Dermis blood vessel endothelial cell (primary cell): ENCODE data around the gene POMT2. TPM values are rescaled to one million over a fixed set of nuclear protein-coding genes. Genes with fewer than 3 reads are reported as not detected.

Source experiments
- DNase-seq: peaks from one replicate; pipeline ENCODE4 v3.0.0; 2010
- total RNA-seq: library from RNA; depleted of rRNA; stranded (reverse); fragments of >200 nt; gene quantifications from 2 replicates; pipeline ENCODE4 v1.2.3, GENCODE V29; 2014

Gene POMT2
- total RNA-seq, 1 donor from 2014 or later = 8.5 TPM

- DNase-seq = no peak
Observed at GRCh38 chr14:77265187-77265515, 55.5 kb downstream of the POMT2 start.

- DNase-seq = no peak
Observed at GRCh38 chr14:77264466-77265186, 56.1 kb downstream of the POMT2 start.

DNA sequence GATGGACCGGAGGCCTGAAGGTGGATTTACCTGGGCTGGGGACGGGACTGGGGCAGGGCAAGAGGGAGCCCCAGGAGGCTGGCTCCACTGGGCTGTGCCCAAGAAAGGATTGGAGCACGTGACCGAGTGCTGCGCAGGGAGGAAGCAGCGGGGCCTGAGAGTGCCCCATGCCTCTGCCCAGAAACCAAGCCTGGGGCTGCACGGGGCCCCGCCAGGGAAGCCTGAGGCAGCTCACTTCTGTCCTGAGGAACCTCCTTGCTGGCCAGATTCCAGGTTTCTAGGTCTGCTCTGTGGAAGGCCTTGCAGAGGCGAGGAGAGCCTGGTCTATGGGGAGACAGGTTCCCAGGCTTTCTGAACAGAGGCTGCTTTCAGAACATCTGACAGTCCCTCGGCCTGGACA lies 60.1 kb downstream of the POMT2 start:
- DNase-seq = no peak

DNA sequence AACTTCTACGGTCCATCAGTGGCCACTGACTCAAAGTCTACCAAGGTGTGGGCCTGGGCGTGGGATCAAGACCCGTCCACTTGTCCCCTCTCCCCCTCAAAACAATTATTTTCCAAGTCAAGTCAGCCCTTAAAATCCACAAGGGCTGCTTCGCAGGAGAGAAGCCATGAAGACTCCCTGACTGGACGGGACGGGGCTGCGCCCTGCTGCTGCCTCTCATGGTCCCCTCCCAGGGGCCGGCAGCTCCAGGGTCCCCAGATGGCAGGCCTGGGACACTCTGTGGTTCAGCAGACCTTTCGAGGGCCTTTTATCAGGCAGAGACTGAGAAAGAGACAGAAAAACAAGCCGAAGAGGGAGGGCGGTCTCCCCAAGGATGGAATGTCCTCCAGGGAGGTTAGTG lies 60.5 kb downstream of the POMT2 start:
- no peak for DNase-seq

DNA sequence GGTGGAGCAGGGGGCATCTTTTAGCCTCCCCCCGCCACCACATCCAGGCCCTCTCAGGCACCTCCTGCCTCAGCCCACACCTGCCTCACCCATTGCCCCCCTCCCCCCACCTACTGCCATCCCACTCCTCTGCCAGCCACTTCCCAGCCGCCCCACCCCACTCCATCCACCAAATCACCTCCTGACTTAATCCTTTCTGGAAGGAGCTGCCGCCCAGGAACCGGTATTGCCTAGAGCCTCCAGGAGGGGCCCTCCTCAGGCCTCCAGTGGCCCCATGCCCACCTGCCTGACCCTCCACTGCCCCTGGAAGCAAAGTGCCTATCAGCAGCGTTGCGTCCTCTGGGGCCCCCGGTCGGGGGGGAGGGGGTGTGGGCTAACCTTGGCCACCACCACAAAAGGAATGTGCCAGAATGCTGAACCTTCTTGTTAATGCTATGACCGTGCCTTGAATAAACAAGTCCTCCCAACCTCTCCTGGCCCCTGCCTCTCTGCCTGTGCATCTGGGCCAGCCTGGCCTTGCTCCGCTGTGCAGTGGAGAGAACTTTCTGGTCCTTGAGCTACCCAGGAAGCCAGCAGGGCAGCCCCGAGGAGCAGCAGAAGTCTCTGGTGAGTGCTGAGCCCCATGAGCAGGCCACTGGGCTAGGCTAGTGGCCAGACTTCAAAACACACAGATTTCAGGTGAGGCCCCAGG lies 61.5 kb downstream of the POMT2 start:
- DNase-seq = no peak

GRCh38 chr14:77258566-77258965 lies 62.1 kb downstream of the POMT2 start:
- DNase-seq = no peak

GRCh38 chr14:77257700-77258099 lies 63.0 kb downstream of the POMT2 start:
- DNase-seq = no peak

DNA sequence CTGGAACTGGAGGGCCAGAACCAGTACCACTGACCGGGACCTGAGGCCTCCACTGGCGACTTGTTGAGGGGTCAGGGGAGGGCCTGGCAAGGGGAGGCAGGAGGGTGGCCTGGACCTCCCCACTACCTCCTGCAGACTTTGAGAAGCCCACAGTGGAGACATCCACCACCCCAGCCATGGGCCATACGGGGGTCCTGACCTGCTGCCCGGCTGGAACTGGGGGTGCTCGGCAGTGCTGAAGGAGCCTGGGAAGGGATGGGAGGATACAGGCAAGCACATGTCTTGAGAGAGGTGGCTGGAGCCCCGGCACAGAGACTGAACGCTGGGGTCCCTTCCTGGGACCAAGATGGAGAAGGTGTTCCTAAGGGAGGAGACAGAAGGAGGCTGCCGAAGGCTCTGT lies 64.0 kb downstream of the POMT2 start:
- DNase-seq = no peak

DNA sequence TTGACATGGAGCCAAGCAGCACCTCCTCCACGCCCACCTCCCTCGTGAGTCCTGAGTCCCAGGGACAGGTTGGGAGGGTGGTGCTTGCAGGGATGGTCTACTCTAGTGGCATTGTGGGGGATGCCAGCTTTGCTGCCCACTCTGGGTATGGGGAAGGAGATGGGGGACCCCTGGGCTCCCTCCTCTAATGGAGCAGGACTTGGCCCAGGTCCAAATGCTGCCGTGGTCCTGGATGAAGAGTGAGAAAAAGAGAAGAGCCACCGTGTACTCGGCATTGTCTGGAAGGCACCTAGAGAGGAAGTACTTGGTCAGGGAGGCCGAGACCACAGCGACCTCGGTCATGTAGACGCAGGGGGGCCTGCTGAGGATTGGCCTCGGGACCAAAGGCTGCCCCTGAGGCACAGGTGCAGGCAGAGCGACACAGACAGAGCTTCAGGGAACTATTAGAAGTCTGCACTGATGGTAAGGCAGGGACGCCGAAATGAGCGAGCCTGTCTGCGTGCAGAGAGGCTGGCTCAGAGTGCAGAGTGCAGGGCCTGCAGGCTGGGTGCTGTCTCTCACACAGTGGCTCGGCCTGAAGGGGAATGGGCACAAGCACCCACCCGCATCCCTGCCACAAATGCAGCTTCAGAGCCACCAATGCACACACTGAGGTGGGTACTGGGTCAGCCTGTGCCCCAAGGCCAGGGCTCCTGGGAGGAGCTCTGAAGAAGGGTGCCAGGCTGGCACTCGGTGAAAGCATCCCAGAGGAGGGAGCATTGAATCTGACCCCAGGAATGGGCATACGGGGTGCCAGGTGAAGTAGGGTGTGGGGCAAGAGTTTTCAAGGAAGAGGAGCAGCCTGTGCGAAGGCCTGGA lies 67.1 kb downstream of the POMT2 start:
- DNase-seq = no peak

DNA sequence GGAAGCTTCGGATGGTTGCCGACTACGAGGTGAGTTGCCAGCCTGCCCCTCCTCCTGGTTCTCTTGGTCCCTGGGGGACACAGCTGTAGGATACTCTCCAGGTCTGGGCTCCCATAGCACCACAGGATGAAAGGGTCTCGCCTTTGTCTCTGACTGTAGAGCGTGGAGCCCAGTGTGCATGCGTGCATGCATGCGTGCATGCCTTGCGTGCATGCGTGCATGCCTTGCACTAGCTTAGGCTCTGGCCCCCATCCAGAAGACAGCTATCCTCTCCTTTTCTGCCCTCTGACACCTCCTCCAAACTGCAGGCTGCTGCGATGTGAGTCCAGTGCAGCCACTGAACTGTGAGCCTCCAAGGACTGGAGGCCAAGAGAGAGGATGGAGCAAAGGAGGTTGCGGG lies 68.8 kb downstream of the POMT2 start:
- DNase-seq = no peak

GRCh38 chr14:77250927-77251326 lies 69.8 kb downstream of the POMT2 start:
- DNase-seq = no peak

GRCh38 chr14:77249286-77249685 lies 71.4 kb downstream of the POMT2 start:
- DNase-seq = no peak

- no peak for DNase-seq
Observed at GRCh38 chr14:77248666-77249065, 72.0 kb downstream of the POMT2 start.

DNA sequence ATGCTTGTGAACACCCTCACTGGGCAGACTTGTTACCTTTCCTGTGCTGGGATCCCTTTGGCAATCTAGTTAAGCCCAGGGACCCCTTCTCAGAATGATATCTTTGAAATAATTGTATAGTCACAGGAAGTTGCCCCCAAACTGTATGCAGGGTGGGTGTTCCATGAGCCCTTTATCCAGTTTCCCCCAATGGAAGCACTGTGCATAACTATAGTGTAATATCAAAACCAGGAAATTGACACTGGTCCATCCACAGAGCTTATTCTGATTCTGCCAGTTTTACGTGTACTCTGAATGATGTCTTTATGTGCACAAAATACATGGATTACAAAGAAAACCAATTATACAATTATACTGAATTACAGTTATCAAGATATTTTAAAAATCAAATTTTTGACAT lies 73.9 kb downstream of the POMT2 start:
- no peak for DNase-seq

- DNase-seq = no peak
Observed at GRCh38 chr14:77245820-77246219, 74.9 kb downstream of the POMT2 start.

DNA sequence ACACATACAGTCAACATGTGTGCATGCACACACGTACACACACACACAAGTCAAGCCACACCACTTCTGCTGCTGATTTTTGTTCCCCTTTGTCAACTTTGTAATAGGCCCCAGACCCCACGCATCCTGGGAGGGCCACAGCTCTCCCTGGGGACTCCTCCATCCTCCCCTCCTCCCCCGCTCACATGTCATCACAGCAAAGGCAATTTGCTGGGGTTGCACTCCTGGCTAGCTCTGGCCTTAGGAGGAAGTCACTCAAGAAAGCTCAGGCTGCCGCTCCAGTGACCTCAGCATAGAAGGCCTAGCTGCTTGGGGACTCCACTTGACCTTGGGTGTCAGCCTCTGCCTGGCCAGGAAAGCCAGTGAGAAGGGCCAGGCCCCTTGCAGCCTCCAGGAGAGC lies 76.8 kb downstream of the POMT2 start:
- no peak for DNase-seq

GRCh38 chr14:77242752-77243151 lies 77.9 kb downstream of the POMT2 start:
- no peak for DNase-seq

DNA sequence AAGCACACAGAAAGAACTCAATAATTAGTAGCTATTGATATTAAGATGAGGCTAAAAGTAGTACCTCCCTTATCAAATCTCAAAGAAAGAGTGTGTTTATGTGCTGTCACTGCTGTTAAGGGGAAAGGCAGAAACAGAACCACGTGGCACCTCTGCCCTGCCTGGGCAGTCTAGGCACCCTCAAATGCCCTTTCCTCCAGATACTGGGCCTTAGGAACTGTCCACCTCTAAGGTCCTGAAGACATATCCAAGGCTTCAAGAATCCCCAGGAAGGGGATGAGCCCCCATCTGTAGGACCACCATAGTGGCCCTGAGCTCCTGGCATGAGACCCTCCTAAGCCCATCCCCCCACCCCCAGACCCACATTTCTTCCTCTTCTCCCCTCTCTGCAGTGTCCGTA lies 78.7 kb downstream of the POMT2 start:
- no peak for DNase-seq

GRCh38 chr14:77240336-77240915 lies 80.3 kb downstream of the POMT2 start:
- DNase-seq = no peak

DNA sequence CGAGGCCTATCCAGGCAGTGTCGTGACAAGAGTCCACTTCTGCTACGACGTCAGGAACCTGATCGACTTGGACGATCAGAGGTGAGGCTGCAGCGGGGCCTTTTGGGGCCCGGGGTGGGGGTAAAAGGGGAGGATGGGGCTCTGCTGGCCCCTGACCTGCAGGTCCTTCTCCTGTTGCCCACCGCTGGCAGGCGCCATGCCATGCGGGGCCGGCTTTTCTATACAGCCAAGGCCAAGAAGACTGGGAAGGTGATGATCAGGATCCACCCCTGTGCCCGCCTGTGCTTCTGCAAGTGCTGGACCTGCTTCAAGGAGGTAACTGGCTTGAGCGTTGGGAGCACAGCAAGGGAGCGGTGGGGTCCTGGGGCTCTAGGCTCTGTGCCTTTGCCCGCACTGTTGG lies 81.3 kb downstream of the POMT2 start:
- DNase-seq = no peak

GRCh38 chr14:77238996-77239395 lies 81.7 kb downstream of the POMT2 start:
- no peak for DNase-seq

- DNase-seq = no peak
Observed at GRCh38 chr14:77238356-77238755, 82.3 kb downstream of the POMT2 start.

- no peak for DNase-seq
Observed at GRCh38 chr14:77236814-77237213, 83.9 kb downstream of the POMT2 start.
